Brain pericyte (primary cell): Measurements from ENCODE around the gene FLNA.
"Not testable (repeated sequence)": the region's sequence is repeated elsewhere in the genome, so short reads cannot be mapped to it uniquely, and the experiment has no call there.

Experiments
- DNase-seq: peaks from one replicate; pipeline ENCODE4 v3.0.0-alpha.2; 2012; ENCODE audit warnings: low read depth, low spot score

FLNA gene, protein sequence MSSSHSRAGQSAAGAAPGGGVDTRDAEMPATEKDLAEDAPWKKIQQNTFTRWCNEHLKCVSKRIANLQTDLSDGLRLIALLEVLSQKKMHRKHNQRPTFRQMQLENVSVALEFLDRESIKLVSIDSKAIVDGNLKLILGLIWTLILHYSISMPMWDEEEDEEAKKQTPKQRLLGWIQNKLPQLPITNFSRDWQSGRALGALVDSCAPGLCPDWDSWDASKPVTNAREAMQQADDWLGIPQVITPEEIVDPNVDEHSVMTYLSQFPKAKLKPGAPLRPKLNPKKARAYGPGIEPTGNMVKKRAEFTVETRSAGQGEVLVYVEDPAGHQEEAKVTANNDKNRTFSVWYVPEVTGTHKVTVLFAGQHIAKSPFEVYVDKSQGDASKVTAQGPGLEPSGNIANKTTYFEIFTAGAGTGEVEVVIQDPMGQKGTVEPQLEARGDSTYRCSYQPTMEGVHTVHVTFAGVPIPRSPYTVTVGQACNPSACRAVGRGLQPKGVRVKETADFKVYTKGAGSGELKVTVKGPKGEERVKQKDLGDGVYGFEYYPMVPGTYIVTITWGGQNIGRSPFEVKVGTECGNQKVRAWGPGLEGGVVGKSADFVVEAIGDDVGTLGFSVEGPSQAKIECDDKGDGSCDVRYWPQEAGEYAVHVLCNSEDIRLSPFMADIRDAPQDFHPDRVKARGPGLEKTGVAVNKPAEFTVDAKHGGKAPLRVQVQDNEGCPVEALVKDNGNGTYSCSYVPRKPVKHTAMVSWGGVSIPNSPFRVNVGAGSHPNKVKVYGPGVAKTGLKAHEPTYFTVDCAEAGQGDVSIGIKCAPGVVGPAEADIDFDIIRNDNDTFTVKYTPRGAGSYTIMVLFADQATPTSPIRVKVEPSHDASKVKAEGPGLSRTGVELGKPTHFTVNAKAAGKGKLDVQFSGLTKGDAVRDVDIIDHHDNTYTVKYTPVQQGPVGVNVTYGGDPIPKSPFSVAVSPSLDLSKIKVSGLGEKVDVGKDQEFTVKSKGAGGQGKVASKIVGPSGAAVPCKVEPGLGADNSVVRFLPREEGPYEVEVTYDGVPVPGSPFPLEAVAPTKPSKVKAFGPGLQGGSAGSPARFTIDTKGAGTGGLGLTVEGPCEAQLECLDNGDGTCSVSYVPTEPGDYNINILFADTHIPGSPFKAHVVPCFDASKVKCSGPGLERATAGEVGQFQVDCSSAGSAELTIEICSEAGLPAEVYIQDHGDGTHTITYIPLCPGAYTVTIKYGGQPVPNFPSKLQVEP (N-terminal part only)

GRCh38 chrX:154374313-154375155, at the start of gene FLNA:
Gene FLNA (minus strand): TSS chrX:154374634. CDS start chrX:154371245, 3,389 bp downstream.
- no peak for DNase-seq

- DNase-seq: no peak
These were observed 45.9 kb upstream of the FLNA start for GRCh38 chrX:154420402-154420756.

DNA sequence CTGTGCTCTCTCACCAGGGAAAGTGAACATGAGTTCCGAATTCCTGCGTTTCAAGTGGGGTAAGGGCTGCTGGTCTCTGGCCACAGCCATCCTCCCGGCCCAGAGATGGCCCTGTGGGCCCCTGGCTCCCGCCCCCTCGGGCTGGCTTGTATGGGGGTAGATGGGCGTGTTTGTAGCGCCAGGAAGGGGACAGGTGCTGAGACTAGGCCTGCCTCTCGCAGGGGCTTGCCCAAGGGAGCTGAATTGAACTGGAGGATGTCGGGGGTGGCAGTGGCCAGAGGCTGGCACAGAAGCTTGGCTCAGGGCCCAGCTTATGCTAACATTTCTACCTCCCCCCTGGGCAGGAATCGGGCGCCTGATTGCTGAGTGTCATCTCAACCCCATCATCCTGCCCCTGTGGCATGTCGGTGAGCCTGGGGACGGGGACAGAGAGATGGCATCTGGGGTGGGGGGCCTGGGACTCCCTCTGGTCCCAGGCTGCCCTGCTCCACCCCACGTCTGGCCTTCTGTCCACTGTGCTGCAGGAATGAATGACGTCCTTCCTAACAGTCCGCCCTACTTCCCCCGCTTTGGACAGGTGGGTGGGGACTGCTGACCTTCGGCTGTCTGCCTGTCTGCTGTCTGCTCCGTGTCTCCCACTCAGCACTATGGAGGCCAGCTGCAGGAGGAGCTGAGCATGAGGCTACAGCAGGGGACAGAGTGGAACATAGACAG, 45.4 kb upstream of the FLNA start:
- no peak for DNase-seq

GRCh38 chrX:154419189-154419588, 44.8 kb upstream of the FLNA start:
- DNase-seq: no peak

DNA sequence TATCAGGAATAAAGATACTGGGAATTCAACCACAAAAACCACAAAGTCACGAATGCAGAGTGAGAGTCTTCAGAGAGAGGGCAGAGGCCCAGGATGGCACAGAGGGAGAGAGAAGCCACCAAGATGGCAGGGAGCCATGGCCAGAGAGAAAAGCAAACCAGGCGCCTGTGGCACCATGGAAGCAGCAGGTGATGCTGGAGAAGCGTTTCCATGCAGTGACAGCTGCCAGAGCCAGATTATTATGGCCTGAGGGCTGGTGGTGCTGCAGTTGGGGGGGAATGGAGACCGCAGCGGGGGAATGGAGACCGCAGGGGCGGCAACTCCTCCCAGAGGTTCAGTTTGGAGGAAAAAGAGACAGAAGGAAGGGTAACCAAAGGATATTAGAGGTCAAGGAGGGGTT, 42.7 kb upstream of the FLNA start:
- DNase-seq: no peak

DNA sequence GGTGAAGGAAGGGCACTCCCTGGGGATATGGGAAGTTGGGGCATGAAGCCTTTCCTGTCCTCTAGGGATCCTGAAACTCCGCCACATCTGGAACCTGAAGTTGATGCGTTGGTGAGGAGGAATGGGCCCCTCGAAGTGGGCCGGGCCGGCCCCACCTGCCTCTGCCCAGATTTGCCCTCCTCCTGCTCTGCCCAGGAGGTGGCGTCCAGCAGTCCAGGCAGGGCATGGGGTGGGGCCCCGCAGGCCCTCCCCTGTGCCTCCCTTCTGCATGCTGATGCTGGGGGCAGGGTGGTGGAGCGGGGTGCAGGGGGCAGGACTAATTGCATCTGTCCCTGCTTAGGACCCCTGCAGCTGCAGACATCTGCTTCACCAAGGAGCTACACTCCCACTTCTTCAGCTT, 38.7 kb upstream of the FLNA start:
- DNase-seq: no peak

- no peak for DNase-seq
These were observed 38.0 kb upstream of the FLNA start for GRCh38 chrX:154412468-154412867.

DNA sequence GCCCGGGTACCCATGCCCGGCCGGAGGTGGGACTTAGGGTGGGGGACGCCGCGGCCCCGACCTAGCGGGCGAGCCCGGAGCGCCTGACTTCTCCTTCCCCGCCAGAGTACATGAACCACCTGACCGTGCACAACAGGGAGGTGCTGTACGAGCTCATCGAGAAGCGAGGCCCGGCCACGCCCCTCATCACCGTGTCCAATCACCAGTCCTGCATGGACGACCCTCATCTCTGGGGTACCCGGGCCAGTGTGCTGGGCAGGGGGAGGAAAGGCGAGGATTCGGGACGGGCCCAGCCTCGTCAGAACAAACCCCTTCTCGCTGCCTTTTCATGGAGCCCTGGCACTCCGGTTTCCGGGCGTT, 37.5 kb upstream of the FLNA start:
- DNase-seq: no peak

DNA sequence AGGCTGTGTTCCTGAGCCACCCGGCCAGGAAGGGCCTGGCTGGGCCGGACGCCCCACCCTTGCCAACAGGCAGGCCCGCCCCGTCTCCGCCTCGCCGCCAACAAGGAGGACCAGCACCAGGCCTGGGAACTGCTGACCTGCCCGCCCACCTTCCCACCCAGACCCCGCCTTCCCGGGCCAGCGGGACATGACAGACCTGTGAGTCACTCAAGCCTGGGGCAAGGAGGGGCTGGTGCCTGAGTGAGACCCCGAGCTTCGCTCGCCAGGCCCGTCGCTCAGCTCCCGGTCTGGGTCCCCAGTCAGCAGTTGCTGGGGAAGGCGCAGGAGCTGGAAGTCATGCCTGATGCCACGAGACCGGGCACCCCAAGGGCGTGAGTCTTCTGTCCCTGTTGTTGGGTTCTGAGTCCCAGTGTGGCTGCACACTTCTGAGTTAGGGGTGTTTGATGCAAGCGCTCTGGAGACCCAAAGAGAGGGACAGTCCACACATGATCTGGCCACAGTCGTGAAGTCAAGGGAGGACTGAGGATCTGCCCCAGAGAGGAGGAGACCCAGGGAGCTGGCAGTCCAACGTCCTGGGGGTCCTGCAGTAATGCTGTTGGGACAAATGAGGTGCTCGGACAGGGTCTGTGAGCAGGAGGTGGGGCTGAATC, 34.9 kb upstream of the FLNA start, which contains the start of gene DNASE1L1:
TSS of gene DNASE1L1 (minus strand) at position 33 of the 650 bp plus-strand sequence. CDS start 3,686 bp downstream, outside the sequence.
- DNase-seq: no peak

DNA sequence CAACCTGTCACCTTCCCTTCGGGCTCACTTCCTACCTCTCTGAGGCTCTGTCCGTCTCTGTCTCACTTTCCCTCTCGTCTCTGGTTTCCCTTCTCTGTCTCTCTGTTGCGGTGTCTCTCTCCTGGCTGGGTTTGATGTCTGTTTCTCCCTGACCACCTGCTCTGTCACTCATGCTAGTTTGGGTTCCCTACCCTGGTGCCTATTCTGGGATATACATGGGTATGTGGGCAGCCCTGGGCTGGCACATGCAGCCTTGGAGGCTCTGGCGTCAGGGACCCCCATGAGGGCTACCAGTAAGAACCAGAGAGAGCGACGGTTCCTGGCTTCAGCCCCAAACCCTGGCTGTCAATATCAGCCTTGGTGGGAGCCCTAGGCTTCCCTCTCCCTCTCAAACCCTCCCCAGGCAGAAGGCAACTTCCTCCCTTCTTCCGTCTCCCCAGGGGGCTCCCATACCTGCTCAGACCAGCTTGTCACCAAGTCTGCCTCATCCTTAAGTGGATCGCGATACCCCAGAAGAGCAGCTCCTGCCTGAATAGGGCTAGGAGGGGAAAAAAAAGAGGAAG, 34.3 kb upstream of the FLNA start:
- no peak for DNase-seq

GRCh38 chrX:154404625-154405192, 30.3 kb upstream of the FLNA start:
- DNase-seq: no peak

DNA sequence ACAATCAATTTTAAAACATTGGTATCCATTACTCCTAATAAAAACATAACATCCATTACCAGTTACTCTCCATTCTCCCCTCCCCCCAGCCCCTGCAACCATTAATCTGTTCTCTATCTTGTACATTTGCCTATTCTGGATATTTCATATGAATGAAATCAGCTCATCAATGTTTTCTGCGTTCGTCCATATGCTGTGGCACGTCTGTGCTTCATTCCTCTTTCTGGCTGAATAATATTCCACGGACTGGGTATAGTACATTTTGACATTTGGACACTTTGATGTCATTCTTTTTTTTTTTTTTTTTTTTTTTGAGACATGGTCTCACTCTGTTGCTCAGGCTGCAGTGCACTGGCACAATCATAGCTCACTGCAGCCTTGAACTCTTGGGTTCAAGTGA, 29.4 kb upstream of the FLNA start:
- DNase-seq: no peak

GRCh38 chrX:154403192-154403591, 28.8 kb upstream of the FLNA start:
- no peak for DNase-seq

DNA sequence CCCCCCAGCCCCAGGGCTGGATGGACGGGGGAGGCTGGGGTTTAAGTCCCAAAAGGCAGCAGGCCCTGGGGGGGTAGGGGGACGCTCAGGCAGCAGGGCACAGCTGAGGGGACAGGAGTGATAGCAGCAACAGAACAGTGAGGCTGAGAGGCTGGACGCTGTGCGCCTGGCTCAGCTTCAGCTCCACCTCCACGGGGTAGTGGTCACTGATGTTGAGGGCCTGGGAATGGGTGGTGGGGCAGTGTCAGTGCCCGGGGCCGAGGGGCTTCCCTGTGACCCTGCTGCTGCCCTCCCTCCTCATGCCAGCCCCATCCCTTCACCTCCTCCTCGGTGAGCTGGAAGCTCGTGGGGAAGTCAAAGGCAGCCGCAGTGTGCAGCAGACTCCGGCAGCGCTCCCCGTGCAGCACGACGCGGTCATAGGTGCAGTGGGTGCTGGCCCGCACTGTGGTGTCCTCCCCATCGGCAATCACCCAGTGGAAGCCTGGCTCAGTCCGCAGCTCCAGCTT, 28.2 kb upstream of the FLNA start:
- DNase-seq: no peak

- no peak for DNase-seq
These were observed 27.6 kb upstream of the FLNA start for GRCh38 chrX:154401918-154402621.

GRCh38 chrX:154401045-154401799, 26.8 kb upstream of the FLNA start:
- no peak for DNase-seq

- DNase-seq: not testable (repeated sequence)
These were observed 26.0 kb upstream of the FLNA start for GRCh38 chrX:154400369-154400817.
